Panc1 (cell line): ENCODE measurements around the gene VTI1A. TPM values are rescaled to one million over a fixed set of nuclear protein-coding genes. Genes with fewer than 3 reads are reported as not detected.

Experiments used
- ATAC-seq: fragments of 200-7000 bp; cut with Tn5 transposase; 2 replicates; pipeline ENCODE4 v1.9.1; 2020; ENCODE audit warnings: mild to moderate bottlenecking, moderate library complexity
- BruUV-seq: library from RNA; stranded (reverse); fragments of 400-500 nt; replicated peaks from 2 replicates; lab custom pipeline; 2021; lab: Mats Ljungman, UMichigan
- CTCF ChIA-PET: fragments of 300-600 bp; sonication (Branson Sonifier 250); formaldehyde crosslinking; loops from one replicate; lab custom pipeline; 2022; ENCODE audit warnings: antibody characterized with exemption; lab: Charles Lee
- POLR2A ChIA-PET: fragments of 300-600 bp; sonication (Branson Sonifier 250); formaldehyde crosslinking; loops from one replicate; lab custom pipeline; 2022; ENCODE audit warnings: antibody characterized with exemption; lab: Charles Lee
- DNase-seq: peaks from one replicate; pipeline ENCODE4 v3.0.0-alpha.2; 2010; ENCODE audit warnings: low read depth, low spot score
- H3K27ac ChIP-seq: 2 replicates; pipeline ENCODE4 v1.5.1; 2011; ENCODE audit warnings: mild to moderate bottlenecking, low read length, inconsistent platforms
- H3K27me3 ChIP-seq: fragments of 200-500 bp; sonication (Bioruptor generic); 2 replicates; pipeline ENCODE4 v1.6.0; 2014; ENCODE audit warnings: low read length, inconsistent platforms; ENCODE audit not compliant: control insufficient read depth, insufficient read depth
- H3K36me3 ChIP-seq: fragments of 200-500 bp; sonication (Bioruptor generic); 2 replicates; pipeline ENCODE4 v1.5.1; 2014; ENCODE audit warnings: inconsistent platforms, mild to moderate bottlenecking, low read length, moderate library complexity; ENCODE audit not compliant: control insufficient read depth, insufficient read depth
- H3K4me1 ChIP-seq: 2 replicates; pipeline ENCODE4 v1.5.1; 2011; ENCODE audit warnings: inconsistent platforms, mild to moderate bottlenecking, low read length, moderate library complexity; ENCODE audit not compliant: control insufficient read depth, insufficient read depth
- H3K4me3 ChIP-seq, 2 experiments: 2 replicates each; pipeline ENCODE4 v1.5.1; 2011 to 2012; ENCODE audit warnings: low read depth in 2 of 2, low read length in 2 of 2, mild to moderate bottlenecking in 2 of 2, inconsistent platforms in 1 of 2, moderate library complexity in 1 of 2
- H3K9me3 ChIP-seq: fragments of 200-500 bp; sonication (Bioruptor generic); 2 replicates; pipeline ENCODE4 v1.5.1; 2014; ENCODE audit warnings: low read depth, mild to moderate bottlenecking, inconsistent platforms, low read length, moderate library complexity; ENCODE audit not compliant: control insufficient read depth, insufficient read depth
- CTCF ChIP-seq: fragments of 450-650 bp; IDR thresholded peaks from 2 replicates; pipeline ENCODE4 v1.5.1; 2017; ENCODE audit warnings: mild to moderate bottlenecking
- POLR2AphosphoS5 ChIP-seq: IDR thresholded peaks from 2 replicates; pipeline ENCODE4 v1.6.1; 2012; ENCODE audit warnings: mild to moderate bottlenecking, low read depth, low read length, moderate library complexity
- REST ChIP-seq, 2 experiments: IDR thresholded peaks; 2 replicates each; pipeline ENCODE4 v1.6.1; 2011 to 2012; ENCODE audit warnings: low read depth in 2 of 2, control low read depth in 1 of 2, low read length in 1 of 2, mild to moderate bottlenecking in 1 of 2, moderate library complexity in 1 of 2; ENCODE audit not compliant: insufficient read depth in 1 of 2
- SIN3A ChIP-seq: IDR thresholded peaks from 2 replicates; pipeline ENCODE4 v1.6.1; 2012; ENCODE audit warnings: low read depth, mild to moderate bottlenecking, low read length, moderate library complexity, borderline replicate concordance; ENCODE audit not compliant: insufficient read depth
- TCF7L2 ChIP-seq: IDR thresholded peaks from 2 replicates; pipeline ENCODE4 v1.6.1; 2011; ENCODE audit warnings: mild to moderate bottlenecking, low read depth, low read length, inconsistent platforms
- in situ Hi-C: cut with HindIII; loops from 2 replicates; pipeline ENCODE4 v1.10.0; 2016; ENCODE audit warnings: low sequenced_read_pairs, low pct_unique_long_range_greater_than_20kb
- intact Hi-C: fragments of 100-400 bp; cut with micrococcal nuclease; formaldehyde crosslinking; loops from one replicate; pipeline ENCODE4 v1.10.0; 2022; ENCODE audit not compliant: unreplicated experiment
- total RNA-seq: library from RNA; stranded (reverse); gene quantifications from one replicate; pipeline ENCODE4 v1.2.1, GENCODE V29; 2021; ENCODE audit not compliant: unreplicated experiment

Gene VTI1A
- total RNA-seq, 1 experiment from 2014 or later, result 36.3 TPM

- Histone ChIP-seq H3K9me3 (no peaks in the 10 kb centered on the region), H3K27me3 (no peaks in the 10 kb centered on the region), H3K36me3 (no peaks in the 10 kb centered on the region), H3K4me3 (no peak overlapping the region), H3K27ac (peak overlapping the region; percentile 58; the same call in 1 of the 2 replicates), H3K4me1 (peaks cover 25% of the 10 kb centered on the region)
- intact Hi-C loops, result no loop called here
- no peak for TF ChIP-seq TCF7L2
- TF ChIP-seq SIN3A, result no peak
- no peak for TF ChIP-seq CTCF
- no peak for TF ChIP-seq REST (IDR thresholded peaks at IDR 0.05; ENCODE audit: insufficient read depth in 1 of 2, low read depth in 2 of 2, low read length in 1 of 2)
- TF ChIP-seq POLR2AphosphoS5, result no peak
- ChIA-PET CTCF (no interaction called here), POLR2A (no interaction called here)
- ATAC-seq, result no peak
- in situ Hi-C loops, result no loop called here
- no TSS peak for BruUV-seq
- DNase-seq, result no peak
Measured at GRCh38 chr10:112782200-112782907, 335.3 kb downstream of the VTI1A start.

- POLR2A ChIA-PET, result no interaction called here
Measured at GRCh38 chr10:112783351-112784021, 336.5 kb downstream of the VTI1A start.

More at GRCh38 chr10:112783351-112784021, 336.5 kb downstream of the VTI1A start:
- H3K36me3 ChIP-seq, result no peaks in the 10 kb centered on the region
- ATAC-seq (no peak), DNase-seq (no peak)
- BruUV-seq, result no TSS peak
- H3K27me3 ChIP-seq, result no peaks in the 10 kb centered on the region
- H3K9me3 ChIP-seq, result peaks cover 2% of the 10 kb centered on the region; the same call in 1 of the 2 replicates
- intact Hi-C loops, result no loop called here
- CTCF ChIA-PET, result no interaction called here
- H3K4me3 ChIP-seq, result no peak overlapping the region
- H3K27ac ChIP-seq, result peak overlapping the region; percentile 58; the same call in 1 of the 2 replicates
- in situ Hi-C loops, result no loop called here
- TF ChIP-seq CTCF (no peak), TCF7L2 (no peak), POLR2AphosphoS5 (no peak), SIN3A (no peak), REST (IDR thresholded peaks at IDR 0.05; ENCODE audit: insufficient read depth in 1 of 2, low read depth in 2 of 2, low read length in 1 of 2) (no peak)
- peaks cover 18% of the 10 kb centered on the region for H3K4me1 ChIP-seq
